ENCODE results near the gene PSMD13.

Gene PSMD13

DNA sequence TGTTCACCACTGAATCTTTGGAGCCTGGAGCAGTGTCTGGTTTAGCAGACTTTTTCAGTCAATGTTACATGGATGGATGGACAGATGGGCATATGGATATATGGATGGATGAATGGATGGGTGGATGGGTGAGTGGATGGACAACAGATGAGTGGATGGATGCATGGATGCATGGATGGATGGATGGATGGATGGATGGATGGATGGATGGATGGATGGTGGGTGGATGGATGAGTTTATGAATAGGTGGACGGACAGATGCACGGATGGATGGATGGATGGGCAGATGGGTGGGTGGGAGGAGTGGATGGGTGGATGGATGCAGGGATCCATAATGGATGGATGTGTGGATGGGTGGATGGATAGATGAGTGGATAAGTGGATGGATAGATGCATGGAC lies 19.0 kb downstream of the PSMD13 start:
- Histone ChIP-seq H4K8ac (ENCODE audit: low read depth, low read length) (no peak overlapping the region), H2AK5ac (ENCODE audit: low read length) (no peak overlapping the region), H2BK5ac (ENCODE audit: low read length) (no peak overlapping the region), H4K5ac (ENCODE audit: low read length) (no peak overlapping the region), H3K79me2 (ENCODE audit: control insufficient read depth, insufficient read depth, low read length) (no peaks in the 10 kb centered on the region), H3K9ac (ENCODE audit: low read length) (no peak overlapping the region), H2BK15ac (replicated peaks; ENCODE audit: low read depth) (no peak overlapping the region), H3K56ac (ENCODE audit: low read length) (no peak overlapping the region), H3K4ac (ENCODE audit: low read depth, low read length) (no peak overlapping the region), H3K79me1 (ENCODE audit: low read length) (no peaks in the 10 kb centered on the region), H2BK120ac (ENCODE audit: low read depth, low read length) (no peak overlapping the region), H3K27ac (ENCODE audit: low read depth, low read length) (no peak overlapping the region), H3K36me3 (ENCODE audit: control insufficient read depth, insufficient read depth, low read length) (peaks cover 3% of the 10 kb centered on the region), H3K4me2 (ENCODE audit: low read length) (no peak overlapping the region), H3K23ac (ENCODE audit: low read length) (no peak overlapping the region), H3K4me3 (ENCODE audit: low read length) (no peak overlapping the region), H3K27me3 (ENCODE audit: insufficient read depth, low read length, poor library complexity) (no peaks in the 10 kb centered on the region), H3K4me1 (ENCODE audit: control insufficient read depth, low read depth, low read length) (no peaks in the 10 kb centered on the region), H3K18ac (ENCODE audit: low read length) (no peak overlapping the region)
- WGBS (ENCODE audit: extremely low coverage, insufficient coverage, low lambda C conversion rate) = no CpG with 5 or more reads among the region's 2 CpGs
- no peak for DNase-seq

GRCh38 chr11:256952-257737 lies 20.4 kb downstream of the PSMD13 start:
- H3K79me2 ChIP-seq (ENCODE audit: control insufficient read depth, insufficient read depth, low read length) = no peaks in the 10 kb centered on the region
- WGBS (ENCODE audit: extremely low coverage, insufficient coverage, low lambda C conversion rate) = no CpG with 5 or more reads among the region's 14 CpGs
- no peak overlapping the region for H3K4ac ChIP-seq (ENCODE audit: low read depth, low read length)
- DNase-seq = no peak
- H3K4me1 ChIP-seq (ENCODE audit: control insufficient read depth, low read depth, low read length) = no peaks in the 10 kb centered on the region
- no peak overlapping the region for H3K27ac ChIP-seq (ENCODE audit: low read depth, low read length)
- H3K4me2 ChIP-seq (ENCODE audit: low read length) = no peak overlapping the region
- H2BK5ac ChIP-seq (ENCODE audit: low read length) = no peak overlapping the region
- no peak overlapping the region for H2AK5ac ChIP-seq (ENCODE audit: low read length)
- no peak overlapping the region for H2BK120ac ChIP-seq (ENCODE audit: low read depth, low read length)
- no peak overlapping the region for H3K56ac ChIP-seq (ENCODE audit: low read length)
- no peak overlapping the region for H4K8ac ChIP-seq (ENCODE audit: low read depth, low read length)
- H3K18ac ChIP-seq (ENCODE audit: low read length) = no peak overlapping the region
- H3K36me3 ChIP-seq (ENCODE audit: control insufficient read depth, insufficient read depth, low read length) = no peaks in the 10 kb centered on the region
- H3K4me3 ChIP-seq (ENCODE audit: low read length) = no peak overlapping the region
- H4K5ac ChIP-seq (ENCODE audit: low read length) = no peak overlapping the region
- H3K79me1 ChIP-seq (ENCODE audit: low read length) = no peaks in the 10 kb centered on the region
- no peaks in the 10 kb centered on the region for H3K27me3 ChIP-seq (ENCODE audit: insufficient read depth, low read length, poor library complexity)
- no peak overlapping the region for H2BK15ac ChIP-seq (replicated peaks; ENCODE audit: low read depth)
- no peak overlapping the region for H3K9ac ChIP-seq (ENCODE audit: low read length)
- H3K23ac ChIP-seq (ENCODE audit: low read length) = no peak overlapping the region

- no peak overlapping the region for H2AK5ac ChIP-seq (ENCODE audit: low read length)
- no peak overlapping the region for H4K8ac ChIP-seq (ENCODE audit: low read depth, low read length)
- no peaks in the 10 kb centered on the region for H3K36me3 ChIP-seq (ENCODE audit: control insufficient read depth, insufficient read depth, low read length)
- no peak overlapping the region for H2BK120ac ChIP-seq (ENCODE audit: low read depth, low read length)
- no peak overlapping the region for H2BK5ac ChIP-seq (ENCODE audit: low read length)
- no peak overlapping the region for H3K23ac ChIP-seq (ENCODE audit: low read length)
- H3K4me3 ChIP-seq (ENCODE audit: low read length) = no peak overlapping the region
- no peaks in the 10 kb centered on the region for H3K79me1 ChIP-seq (ENCODE audit: low read length)
- H3K79me2 ChIP-seq (ENCODE audit: control insufficient read depth, insufficient read depth, low read length) = no peaks in the 10 kb centered on the region
- H3K4ac ChIP-seq (ENCODE audit: low read depth, low read length) = no peak overlapping the region
- H3K9ac ChIP-seq (ENCODE audit: low read length) = no peak overlapping the region
- WGBS (ENCODE audit: extremely low coverage, insufficient coverage, low lambda C conversion rate) = no CpG with 5 or more reads among the region's 15 CpGs
- H3K27ac ChIP-seq (ENCODE audit: low read depth, low read length) = no peak overlapping the region
- DNase-seq = no peak
- no peak overlapping the region for H3K56ac ChIP-seq (ENCODE audit: low read length)
- no peaks in the 10 kb centered on the region for H3K4me1 ChIP-seq (ENCODE audit: control insufficient read depth, low read depth, low read length)
- H3K4me2 ChIP-seq (ENCODE audit: low read length) = no peak overlapping the region
- H3K18ac ChIP-seq (ENCODE audit: low read length) = no peak overlapping the region
- no peak overlapping the region for H2BK15ac ChIP-seq (replicated peaks; ENCODE audit: low read depth)
- no peak overlapping the region for H4K5ac ChIP-seq (ENCODE audit: low read length)
- H3K27me3 ChIP-seq (ENCODE audit: insufficient read depth, low read length, poor library complexity) = no peaks in the 10 kb centered on the region
Measured at GRCh38 chr11:257766-258493, 21.2 kb downstream of the PSMD13 start.

DNA sequence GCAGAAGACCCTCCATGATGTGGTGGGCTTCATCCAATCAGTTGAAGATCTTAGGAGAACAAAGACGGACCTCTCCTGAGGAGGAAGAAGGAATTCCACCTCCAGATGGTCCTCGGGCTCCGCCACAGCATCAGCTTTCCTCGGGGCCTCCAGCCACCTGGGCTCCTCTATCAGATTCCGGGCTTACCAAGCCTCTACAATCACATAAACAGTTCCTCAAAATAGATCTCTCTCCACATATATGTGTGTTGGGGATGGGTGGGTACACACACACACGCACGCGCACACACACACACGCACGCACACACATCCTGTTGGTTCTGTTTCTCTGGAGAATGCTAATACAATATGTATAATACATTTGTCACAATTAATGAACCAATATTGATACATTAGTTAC lies 22.6 kb downstream of the PSMD13 start:
- H2AK5ac ChIP-seq (ENCODE audit: low read length) = no peak overlapping the region
- WGBS (ENCODE audit: extremely low coverage, insufficient coverage, low lambda C conversion rate) = no CpG with 5 or more reads among the region's 10 CpGs

GRCh38 chr11:261624-262023 lies 24.8 kb downstream of the PSMD13 start:
- no peaks in the 10 kb centered on the region for H3K4me1 ChIP-seq (ENCODE audit: control insufficient read depth, low read depth, low read length)
- H3K18ac ChIP-seq (ENCODE audit: low read length) = no peak overlapping the region
- no peaks in the 10 kb centered on the region for H3K79me1 ChIP-seq (ENCODE audit: low read length)
- no peak overlapping the region for H4K8ac ChIP-seq (ENCODE audit: low read depth, low read length)
- no peak overlapping the region for H3K4me3 ChIP-seq (ENCODE audit: low read length)
- H3K27me3 ChIP-seq (ENCODE audit: insufficient read depth, low read length, poor library complexity) = no peaks in the 10 kb centered on the region
- no peak overlapping the region for H2BK5ac ChIP-seq (ENCODE audit: low read length)
- no peaks in the 10 kb centered on the region for H3K36me3 ChIP-seq (ENCODE audit: control insufficient read depth, insufficient read depth, low read length)
- H3K23ac ChIP-seq (ENCODE audit: low read length) = no peak overlapping the region
- no peak overlapping the region for H3K9ac ChIP-seq (ENCODE audit: low read length)
- DNase-seq = no peak
- H2AK5ac ChIP-seq (ENCODE audit: low read length) = no peak overlapping the region
- no peak overlapping the region for H3K4ac ChIP-seq (ENCODE audit: low read depth, low read length)
- H4K5ac ChIP-seq (ENCODE audit: low read length) = no peak overlapping the region
- no peak overlapping the region for H3K4me2 ChIP-seq (ENCODE audit: low read length)
- no peak overlapping the region for H2BK15ac ChIP-seq (replicated peaks; ENCODE audit: low read depth)
- no peak overlapping the region for H2BK120ac ChIP-seq (ENCODE audit: low read depth, low read length)
- no peak overlapping the region for H3K27ac ChIP-seq (ENCODE audit: low read depth, low read length)
- WGBS (ENCODE audit: extremely low coverage, insufficient coverage, low lambda C conversion rate) = no CpG with 5 or more reads among the region's 4 CpGs
- H3K79me2 ChIP-seq (ENCODE audit: control insufficient read depth, insufficient read depth, low read length) = no peaks in the 10 kb centered on the region
- no peak overlapping the region for H3K56ac ChIP-seq (ENCODE audit: low read length)

More for the DNA sequence above, 22.6 kb downstream of the PSMD13 start:
- Histone ChIP-seq H3K18ac (ENCODE audit: low read length) (no peak overlapping the region), H3K4me3 (ENCODE audit: low read length) (no peak overlapping the region), H3K56ac (ENCODE audit: low read length) (no peak overlapping the region), H3K4me1 (ENCODE audit: control insufficient read depth, low read depth, low read length) (no peaks in the 10 kb centered on the region), H2BK15ac (replicated peaks; ENCODE audit: low read depth) (no peak overlapping the region), H4K5ac (ENCODE audit: low read length) (no peak overlapping the region), H3K4me2 (ENCODE audit: low read length) (no peak overlapping the region), H2BK120ac (ENCODE audit: low read depth, low read length) (no peak overlapping the region), H4K8ac (ENCODE audit: low read depth, low read length) (no peak overlapping the region), H3K79me1 (ENCODE audit: low read length) (no peaks in the 10 kb centered on the region), H2BK5ac (ENCODE audit: low read length) (no peak overlapping the region), H3K79me2 (ENCODE audit: control insufficient read depth, insufficient read depth, low read length) (no peaks in the 10 kb centered on the region), H3K23ac (ENCODE audit: low read length) (no peak overlapping the region), H3K36me3 (ENCODE audit: control insufficient read depth, insufficient read depth, low read length) (no peaks in the 10 kb centered on the region), H3K27me3 (ENCODE audit: insufficient read depth, low read length, poor library complexity) (no peaks in the 10 kb centered on the region), H3K9ac (ENCODE audit: low read length) (no peak overlapping the region), H3K27ac (ENCODE audit: low read depth, low read length) (no peak overlapping the region), H3K4ac (ENCODE audit: low read depth, low read length) (no peak overlapping the region)
- DNase-seq = no peak

Measured in mesendoderm (in vitro differentiated cells).